SW 1271 (cell line): ENCODE results near the gene TNFRSF14.
A peak's percentile ranks its signal among the peaks of the same experiment; 100 is the strongest.
"Not testable (repeated sequence)": the region's sequence is repeated elsewhere in the genome, so short reads cannot be mapped to it uniquely, and the experiment has no call there.

Source experiments
- DNase-seq, 2 experiments: peaks; one replicate each; lab custom pipeline; 2025; lab: John Stamatoyannopoulos, UW

TNFRSF14 gene

GRCh38 chr1:2539312-2539907 lies 16.8 kb upstream of the TNFRSF14 start:
- DNase-seq, result no peak

DNA sequence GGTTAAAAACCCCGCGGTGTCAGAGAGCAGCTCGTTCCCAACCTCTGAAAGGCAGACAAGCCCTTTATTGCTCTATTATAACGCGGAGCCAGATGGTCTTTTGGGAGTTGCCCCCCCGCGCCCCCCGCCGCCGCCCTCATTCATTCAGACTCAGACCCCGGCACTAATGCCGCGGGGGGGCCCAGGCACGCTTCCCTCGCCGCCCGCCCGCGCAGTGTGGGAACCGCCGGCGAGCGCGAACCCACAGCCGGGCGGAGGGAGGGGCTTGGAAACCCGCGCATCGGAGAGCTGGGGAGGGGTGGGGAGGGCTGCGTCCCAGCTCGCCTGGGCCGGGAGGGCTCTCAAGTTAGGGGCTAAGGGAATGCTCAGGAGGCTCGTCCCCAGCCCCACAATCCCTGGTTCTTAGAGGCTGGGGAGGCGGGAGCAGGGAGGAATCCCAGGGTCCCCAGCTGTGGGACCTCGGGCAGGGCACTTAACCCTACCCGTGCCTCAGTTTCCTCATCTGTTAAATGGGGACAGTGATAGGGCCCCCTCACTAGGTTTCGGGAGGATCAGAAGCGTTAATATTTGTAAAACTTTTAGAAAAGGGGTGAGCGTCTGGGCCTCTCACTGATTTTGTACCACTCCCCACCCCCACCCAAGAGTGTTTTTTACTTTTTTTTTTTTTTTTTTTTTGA lies 15.2 kb upstream of the TNFRSF14 start:
- no peak for DNase-seq

GRCh38 chr1:2541619-2542245 lies 14.4 kb upstream of the TNFRSF14 start:
- DNase-seq, result no peak

GRCh38 chr1:2542246-2542915 lies 13.8 kb upstream of the TNFRSF14 start:
- no peak for DNase-seq

- no peak for DNase-seq
Observed at GRCh38 chr1:2543543-2544092, 12.6 kb upstream of the TNFRSF14 start.

DNA sequence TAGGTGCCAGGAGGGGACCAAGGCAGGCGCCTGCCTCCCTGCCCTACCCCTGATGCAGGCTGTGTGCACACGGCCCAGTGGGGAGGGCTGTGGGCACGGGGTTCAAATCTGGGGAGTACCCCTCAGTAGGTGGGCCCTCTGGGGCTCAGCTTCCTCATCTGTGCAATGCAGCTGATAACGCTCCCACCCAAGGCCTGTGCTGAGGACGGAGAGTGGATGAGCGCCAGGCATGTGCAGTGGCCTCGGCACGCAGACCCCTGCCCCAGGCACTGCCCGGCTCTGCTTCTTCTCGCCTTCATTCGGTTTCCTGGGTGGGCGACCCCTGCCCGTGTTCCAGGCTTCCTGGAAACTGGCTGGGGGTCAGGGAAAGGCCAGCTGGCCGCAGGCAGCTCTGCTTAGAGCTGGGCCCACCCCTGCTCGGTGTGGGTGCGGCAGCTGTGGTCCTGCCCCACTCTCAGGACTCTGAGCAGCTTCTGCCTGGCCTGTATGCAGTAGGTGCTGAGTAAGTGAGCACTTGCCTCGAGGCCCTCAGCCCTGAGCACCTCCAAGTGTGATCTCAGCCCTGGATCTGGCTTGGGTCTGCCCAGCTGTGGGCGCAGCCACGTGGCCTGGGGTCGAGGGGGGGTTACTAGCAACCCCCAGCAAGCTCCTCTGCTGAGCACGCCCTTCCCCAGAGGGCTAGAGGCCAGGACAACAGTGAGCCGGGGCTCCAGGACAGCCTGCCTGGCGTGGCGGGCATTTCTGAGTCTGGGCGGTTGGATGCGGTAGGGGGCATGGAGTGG lies 11.9 kb upstream of the TNFRSF14 start:
- no peak for DNase-seq

DNA sequence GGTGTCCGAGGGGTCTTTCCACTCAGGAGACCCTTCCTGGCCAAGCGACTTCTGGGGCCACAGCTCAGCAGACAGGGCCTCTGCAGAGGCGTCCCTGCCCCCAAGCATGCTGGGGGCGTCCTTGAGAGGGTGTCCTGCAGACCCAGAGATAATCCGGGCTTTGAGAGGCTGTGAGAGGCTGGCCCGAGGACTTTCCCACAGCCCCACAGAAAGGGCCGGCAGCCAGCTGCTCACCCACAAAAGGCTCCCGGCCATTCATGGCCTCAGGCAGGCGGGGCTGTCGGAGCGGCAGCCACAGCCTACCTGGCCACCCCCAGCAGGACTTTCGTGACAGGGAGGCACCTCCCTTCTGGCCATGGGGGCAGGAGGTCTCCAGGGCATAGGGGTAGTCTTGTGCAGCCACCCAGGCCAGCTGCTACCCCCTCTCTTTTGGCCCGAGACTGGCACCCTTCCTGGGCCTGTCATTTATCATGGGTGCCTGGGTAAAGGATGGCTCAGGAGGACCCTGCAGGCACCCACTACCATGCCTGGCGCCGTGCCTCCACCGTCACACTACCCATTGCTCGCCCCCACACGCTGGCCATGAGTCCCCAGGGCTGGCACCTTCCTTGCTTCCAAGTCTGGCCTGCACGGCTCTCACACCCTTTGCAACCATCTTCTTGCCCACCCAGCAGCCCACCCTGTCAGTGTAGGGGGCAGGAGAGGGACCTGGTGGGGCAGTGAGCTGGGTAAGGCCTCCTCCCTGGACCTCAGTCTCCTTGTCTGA lies 11.1 kb upstream of the TNFRSF14 start:
- no peak for DNase-seq

DNA sequence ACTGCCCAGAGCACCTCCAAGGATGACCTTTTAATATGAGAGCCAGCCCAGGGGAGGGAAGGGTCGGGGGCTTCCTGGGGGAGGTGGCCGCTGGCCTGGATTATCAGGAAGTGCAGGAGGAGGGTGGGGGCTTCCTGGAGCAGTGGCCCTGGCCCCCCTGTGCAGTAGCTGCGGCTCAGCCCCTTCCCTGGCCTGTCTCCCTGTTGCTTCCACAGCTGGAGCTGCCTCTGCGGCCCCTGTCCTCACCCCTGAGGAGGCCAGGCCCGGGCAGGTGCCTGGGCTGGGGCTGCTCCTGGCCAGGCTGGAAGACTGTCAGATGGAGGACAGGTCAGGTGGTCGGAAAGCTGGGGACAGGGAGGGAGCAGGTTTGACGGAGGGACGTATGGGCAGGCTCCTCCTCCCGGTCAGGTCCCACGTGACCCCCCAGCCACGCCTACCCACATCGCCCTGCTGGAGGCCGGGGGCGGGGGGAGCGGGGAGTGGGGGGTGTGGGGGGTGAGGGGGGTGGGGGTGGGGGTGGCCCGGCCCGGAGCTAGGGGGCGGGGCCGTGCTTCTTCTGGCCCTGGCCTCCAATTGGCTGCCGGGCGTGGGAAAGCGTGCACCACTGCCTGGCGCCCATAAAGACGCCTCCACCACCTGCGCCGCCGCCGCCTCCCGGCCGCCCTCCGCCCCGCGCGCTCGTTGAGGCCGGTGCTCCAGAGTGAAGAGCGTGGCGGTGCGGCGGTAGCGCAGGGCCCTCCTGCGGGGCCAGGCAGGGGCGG lies 10.2 kb upstream of the TNFRSF14 start:
- peak; percentile 49 to 75 for DNase-seq

- peak; percentile 70 to 90 for DNase-seq
Observed at GRCh38 chr1:2546515-2547209, 9.5 kb upstream of the TNFRSF14 start.

GRCh38 chr1:2547210-2548067 lies 8.7 kb upstream of the TNFRSF14 start:
- DNase-seq, result no peak

DNA sequence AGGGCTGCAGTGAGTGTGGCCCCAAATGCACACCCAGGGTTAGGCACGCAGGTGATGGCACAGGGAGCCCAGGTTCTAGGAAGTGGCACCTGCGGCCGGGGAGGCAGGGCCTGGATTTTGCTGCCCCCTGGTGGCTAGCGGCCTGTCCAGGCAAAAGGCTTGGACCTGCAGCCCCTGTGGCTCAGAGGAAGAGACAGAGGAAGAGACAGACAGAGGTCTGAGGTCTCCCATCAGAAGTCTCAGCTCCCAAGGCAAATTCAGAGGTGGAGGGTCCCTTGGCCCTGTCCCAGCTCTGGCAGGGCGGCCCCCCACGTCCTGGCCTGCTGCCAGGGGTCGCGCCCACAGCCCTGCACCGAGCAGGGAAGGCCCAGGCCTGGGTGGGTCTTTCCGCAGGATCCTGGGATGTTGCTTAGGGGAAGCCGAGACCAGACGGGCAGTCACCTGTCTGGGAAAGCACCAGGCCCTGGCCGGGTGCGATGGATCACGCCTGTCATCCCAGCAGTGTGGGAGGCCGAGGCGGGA lies 8.0 kb upstream of the TNFRSF14 start:
- DNase-seq, result peak in 1 of 2 experiments; percentile 42

- not testable (repeated sequence) for DNase-seq
Observed at GRCh38 chr1:2549367-2550029, 6.7 kb upstream of the TNFRSF14 start.

DNA sequence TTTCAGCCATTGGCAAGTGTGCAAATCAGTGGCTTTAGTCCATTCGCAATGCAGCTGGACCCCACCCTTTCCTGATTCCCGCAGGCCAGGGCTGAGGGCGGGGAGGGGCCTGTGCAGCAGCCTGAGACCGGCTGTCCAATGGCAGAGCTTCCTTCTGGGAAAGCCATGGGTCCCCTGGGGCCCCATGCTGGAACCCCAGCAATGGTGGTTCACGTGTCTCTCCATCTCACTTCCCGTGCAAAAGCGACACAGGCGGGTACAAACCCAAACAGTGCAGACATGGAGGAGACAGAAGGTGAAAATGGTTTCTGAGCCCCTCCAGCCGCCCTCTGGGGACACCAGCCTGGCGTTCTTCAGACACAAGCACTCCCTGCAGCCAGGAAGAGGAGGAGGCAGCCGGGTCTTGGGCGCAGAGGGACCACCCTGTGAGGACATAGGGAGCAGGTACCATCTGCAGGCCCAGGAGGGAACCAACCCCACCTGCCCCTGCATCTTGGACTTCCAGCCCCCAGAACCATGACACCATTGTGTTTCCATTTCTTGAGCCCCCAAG lies 5.8 kb upstream of the TNFRSF14 start:
- DNase-seq, result not testable (repeated sequence)

DNA sequence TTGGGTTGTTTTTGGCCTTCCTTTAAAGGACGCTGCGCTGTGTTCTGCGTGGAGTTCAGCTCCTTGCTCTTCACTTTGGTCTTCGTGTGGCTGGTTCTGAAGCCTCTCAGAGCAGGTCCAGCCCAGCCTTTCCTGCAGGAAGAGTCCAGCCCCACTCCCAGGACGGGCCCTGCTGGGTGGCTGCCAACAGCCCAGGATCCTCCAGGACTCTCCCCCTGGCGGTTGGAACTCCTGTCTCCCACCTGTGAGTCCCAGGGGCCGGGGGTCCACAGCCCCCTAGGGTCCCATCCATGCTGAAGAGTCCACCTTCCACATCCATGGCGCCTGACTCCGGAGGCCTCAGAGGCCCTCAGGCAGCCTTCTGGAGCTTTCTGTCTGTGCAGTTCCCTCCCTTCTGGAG lies 4.6 kb upstream of the TNFRSF14 start:
- not testable (repeated sequence) for DNase-seq

- no peak for DNase-seq
Observed at GRCh38 chr1:2552189-2552588, 4.0 kb upstream of the TNFRSF14 start.

DNA sequence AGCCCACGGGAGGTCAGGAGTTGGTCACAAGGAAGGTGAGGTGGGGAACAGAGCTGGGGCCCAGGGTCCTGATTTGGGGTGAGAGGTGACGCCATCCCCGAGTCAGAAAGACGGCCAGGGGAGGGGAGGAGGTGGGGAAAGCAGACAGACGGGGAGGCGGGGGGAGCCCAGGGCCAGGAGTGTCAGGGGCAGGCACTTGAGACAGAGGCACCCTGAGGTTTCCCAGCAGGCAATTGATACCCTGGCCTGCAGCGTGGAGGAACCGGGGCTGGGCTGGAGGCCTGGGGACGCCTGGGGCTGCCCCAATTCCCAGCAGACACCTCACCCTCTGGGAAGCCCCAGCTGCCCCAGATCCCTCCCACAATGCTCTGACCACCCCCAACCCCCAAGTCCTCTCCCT lies 3.1 kb upstream of the TNFRSF14 start:
- not testable (repeated sequence) for DNase-seq

DNA sequence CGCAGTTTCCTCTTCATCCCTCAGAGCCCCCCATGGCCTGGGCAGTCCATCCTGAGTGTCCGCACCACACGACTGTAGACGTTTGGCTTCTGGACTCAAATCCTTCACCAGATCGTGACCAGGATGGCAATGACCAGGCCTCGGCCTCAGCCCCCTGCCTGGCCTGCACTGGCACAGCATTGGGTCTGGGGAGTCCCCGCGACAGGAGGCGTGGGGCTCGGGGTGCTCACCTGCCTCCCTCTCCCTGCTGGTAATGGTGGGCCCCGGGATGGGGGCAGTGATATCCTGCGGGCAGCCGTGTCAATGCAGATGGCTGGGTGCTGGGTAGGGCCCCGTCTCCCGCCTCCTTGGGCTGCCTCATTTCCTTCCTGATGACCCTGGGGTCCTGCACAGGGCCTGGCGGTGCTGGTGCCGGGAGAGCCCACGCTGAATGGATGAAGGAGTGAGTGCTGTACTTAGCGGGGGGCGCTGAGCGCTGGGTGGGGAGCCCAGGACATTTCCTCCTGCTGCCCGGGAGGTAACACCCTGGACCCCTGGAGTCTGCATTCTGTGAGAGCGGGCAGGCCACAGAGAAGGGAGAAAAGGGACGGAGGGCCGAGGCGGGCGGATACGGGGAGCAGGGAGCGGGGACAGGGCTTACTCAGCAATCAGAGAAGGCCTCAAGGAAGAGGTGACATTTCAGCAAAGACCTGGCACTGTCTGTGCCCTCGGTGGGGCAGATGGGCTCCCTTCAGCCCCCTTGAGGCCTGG lies 2.1 kb upstream of the TNFRSF14 start:
- no peak for DNase-seq
